K562 (cell line): ENCODE measurements around the gene SECISBP2. TPM values are rescaled to one million over a fixed set of nuclear protein-coding genes. Genes with fewer than 3 reads are reported as not detected.

ENCODE experiments used
- NEUROD1 ChIP-seq: fragments of 150-350 bp; IDR thresholded peaks from 2 replicates; pipeline ENCODE4 v1.6.1; 2014; ENCODE audit warnings: borderline replicate concordance, low read length, low read depth; ENCODE audit not compliant: partially characterized antibody
- SPI1 ChIP-seq: IDR thresholded peaks from 2 replicates; pipeline ENCODE4 v1.6.1; 2011; ENCODE audit warnings: low read depth, low read length, control low read depth, borderline replicate concordance
- polyA plus RNA-seq, 8 experiments: library from polyadenylated mRNA; depleted of rRNA in 4 of 8; stranded (reverse) in 5 of 8; unstranded in 3 of 8; fragments of >200 nt; fragmentation: Nextera tagmentation in 2 of 8; fragmentation: Illumina TruSeq in 1 of 8; extraction: Ambion mirVana in 2 of 8; extraction: Trizol in 1 of 8; gene quantifications; 2 replicates each; pipeline versions ENCODE4 v1.2.1 to v1.2.3, GENCODE V29; 2011 to 2014; ENCODE audit warnings: inconsistent platforms in 1 of 8, missing spikeins in 1 of 8
- total RNA-seq, 7 experiments: library from RNA; depleted of rRNA in 6 of 7; stranded (reverse); fragments of >200 nt in 6 of 7; fragmentation: Illumina TruSeq in 2 of 7; extraction: Trizol in 2 of 7; gene quantifications; 2 replicates each; pipeline versions ENCODE4 v1.2.1 to v1.2.3, GENCODE V29; 2011 to 2021; ENCODE audit warnings: low replicate concordance in 1 of 7
- TF ChIP-seq, protein P1 (sequence below), 2 experiments: fragments of 450-650 bp; formaldehyde crosslinking in 1 of 2; IDR thresholded peaks; 2 replicates each; pipeline versions ENCODE4 v1.4.0 to v1.6.1; 2014 to 2020; ENCODE audit warnings: mild to moderate bottlenecking in 2 of 2, borderline replicate concordance in 1 of 2, low read depth in 1 of 2

SECISBP2 gene
- total and polyA plus RNA-seq, 9 of the 15 experiments (the other 6 are each of a cell fraction or from before 2014, with no cell fraction given) = 3.2 to 41.6 (median 26.1) TPM

GRCh38 chr9:89407070-89407469, 88.8 kb downstream of the SECISBP2 start (continued):
- TF ChIP-seq, protein P1, sequence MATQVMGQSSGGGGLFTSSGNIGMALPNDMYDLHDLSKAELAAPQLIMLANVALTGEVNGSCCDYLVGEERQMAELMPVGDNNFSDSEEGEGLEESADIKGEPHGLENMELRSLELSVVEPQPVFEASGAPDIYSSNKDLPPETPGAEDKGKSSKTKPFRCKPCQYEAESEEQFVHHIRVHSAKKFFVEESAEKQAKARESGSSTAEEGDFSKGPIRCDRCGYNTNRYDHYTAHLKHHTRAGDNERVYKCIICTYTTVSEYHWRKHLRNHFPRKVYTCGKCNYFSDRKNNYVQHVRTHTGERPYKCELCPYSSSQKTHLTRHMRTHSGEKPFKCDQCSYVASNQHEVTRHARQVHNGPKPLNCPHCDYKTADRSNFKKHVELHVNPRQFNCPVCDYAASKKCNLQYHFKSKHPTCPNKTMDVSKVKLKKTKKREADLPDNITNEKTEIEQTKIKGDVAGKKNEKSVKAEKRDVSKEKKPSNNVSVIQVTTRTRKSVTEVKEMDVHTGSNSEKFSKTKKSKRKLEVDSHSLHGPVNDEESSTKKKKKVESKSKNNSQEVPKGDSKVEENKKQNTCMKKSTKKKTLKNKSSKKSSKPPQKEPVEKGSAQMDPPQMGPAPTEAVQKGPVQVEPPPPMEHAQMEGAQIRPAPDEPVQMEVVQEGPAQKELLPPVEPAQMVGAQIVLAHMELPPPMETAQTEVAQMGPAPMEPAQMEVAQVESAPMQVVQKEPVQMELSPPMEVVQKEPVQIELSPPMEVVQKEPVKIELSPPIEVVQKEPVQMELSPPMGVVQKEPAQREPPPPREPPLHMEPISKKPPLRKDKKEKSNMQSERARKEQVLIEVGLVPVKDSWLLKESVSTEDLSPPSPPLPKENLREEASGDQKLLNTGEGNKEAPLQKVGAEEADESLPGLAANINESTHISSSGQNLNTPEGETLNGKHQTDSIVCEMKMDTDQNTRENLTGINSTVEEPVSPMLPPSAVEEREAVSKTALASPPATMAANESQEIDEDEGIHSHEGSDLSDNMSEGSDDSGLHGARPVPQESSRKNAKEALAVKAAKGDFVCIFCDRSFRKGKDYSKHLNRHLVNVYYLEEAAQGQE (IDR thresholded peaks at IDR 0.05; ENCODE audit: borderline replicate concordance) = no peak
- TF ChIP-seq, protein P1 (CRISPR knock-in tag; IDR thresholded peaks at IDR 0.05; ENCODE audit: low read depth) = no peak
- TF ChIP-seq SPI1 (no peak), NEUROD1 (no peak)
